NCI-H1105 treated with DMSO at 0.1 percent for 48 hours (cell line): Measurements from ENCODE around the gene CACNA1C.

Experiments
- DNase-seq: peaks from one replicate; lab custom pipeline; 2025; lab: John Stamatoyannopoulos, UW

CACNA1C gene

GRCh38 chr12:2646341-2646740 is 593.6 kb downstream of the CACNA1C start:
- no peak for DNase-seq

DNA sequence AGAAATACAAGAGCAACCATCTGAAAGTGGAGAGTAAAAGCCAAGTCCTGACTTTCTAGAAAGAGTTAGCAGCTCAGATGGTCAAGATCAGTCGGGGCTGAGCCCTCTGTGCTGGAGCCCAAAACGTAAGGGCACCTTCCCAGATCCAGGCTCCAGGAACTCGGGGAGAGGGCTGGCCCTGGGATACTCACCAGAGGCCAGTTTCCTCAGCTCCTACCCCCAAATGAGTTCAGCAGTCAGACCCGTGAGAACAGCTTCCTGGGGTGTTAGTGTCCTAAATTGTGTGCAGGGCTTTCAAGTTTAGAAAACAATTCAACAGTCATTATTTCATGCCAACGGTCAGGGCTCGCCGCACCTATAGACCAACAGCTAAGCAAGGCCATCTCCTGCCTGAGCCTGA is 594.4 kb downstream of the CACNA1C start:
- DNase-seq, result no peak

- DNase-seq, result no peak
These were observed 595.6 kb downstream of the CACNA1C start for GRCh38 chr12:2648406-2648805.

DNA sequence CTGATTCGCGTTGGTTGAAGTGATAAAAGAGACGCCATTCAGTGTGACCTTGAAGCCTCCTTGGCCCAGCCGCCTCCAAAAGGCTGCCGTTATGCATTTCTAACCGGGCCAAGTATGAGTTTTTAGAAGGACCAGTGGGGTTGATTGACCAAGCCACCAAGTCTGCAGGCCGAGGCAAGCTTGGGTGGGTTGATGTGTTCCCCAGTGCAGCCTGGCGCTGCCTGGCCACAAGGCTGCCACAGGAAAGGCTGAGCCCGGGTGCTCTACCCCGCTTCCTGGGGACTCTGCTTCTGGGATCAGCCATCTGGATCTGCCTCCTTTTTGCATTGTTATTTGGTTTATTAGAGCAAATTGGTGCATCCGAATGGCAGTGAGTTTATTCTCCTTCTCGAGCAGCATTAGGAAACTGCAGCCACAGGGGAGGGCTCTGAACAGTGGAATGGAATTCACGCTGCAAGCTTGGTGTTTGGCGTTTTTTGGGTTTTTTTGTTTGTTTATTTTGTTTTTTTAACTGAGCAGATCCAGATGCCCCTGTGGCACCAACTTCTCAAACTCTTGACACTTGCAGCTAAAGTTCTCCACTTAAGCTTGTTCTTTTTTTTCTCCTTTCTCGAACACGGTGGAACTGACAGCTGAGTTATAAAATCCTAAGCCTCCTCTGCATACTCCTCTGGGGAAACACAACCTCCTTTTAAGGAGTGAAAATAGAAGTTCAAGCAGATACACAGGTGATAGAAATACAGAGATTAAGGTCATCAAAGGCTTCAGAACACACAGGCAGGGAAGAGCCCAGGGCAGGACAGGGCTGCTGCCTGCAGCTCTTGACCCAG is 596.6 kb downstream of the CACNA1C start:
- no peak for DNase-seq

DNA sequence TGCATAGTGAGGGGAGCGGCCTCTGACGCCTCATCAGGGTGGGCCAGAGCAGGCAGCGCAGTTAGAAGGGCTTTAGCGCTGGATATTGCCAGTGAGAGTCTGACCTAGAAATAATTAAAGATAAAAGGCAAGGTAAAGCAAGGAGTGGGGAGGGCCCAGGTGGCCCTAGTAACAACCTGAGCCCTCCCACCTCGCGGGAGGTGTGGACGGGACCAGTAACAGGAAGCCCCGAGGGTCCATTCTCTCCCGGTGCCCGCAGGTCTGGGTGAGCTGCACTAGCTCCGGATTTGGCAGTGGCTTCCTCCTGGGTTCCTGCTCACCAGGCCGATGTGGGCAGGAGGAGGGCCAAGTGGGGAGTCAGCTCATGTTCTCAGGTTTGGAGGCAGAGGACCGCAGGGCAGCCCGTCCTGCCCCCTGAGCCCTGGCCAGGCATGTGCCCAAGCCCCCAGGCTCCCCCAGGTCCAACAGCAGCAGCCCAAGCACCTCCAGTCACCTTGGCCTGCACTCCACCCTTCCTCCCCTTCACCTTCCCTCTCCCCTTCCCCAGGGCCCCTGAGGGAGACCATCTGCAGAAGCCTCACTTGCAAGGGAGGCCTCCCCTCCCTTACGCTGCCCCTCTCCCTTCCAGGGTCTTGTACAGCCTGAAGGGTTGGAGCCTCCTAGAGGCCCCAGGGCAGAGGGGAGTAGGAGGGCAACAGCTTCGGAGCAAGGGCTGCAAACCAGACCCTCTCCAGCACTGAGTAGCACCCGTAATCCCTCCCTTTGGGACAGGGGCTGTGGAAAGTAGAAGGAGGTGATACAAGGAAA is 597.7 kb downstream of the CACNA1C start:
- no peak for DNase-seq

- no peak for DNase-seq
These were observed 598.5 kb downstream of the CACNA1C start for GRCh38 chr12:2651068-2651965.

- DNase-seq, result no peak
These were observed 599.2 kb downstream of the CACNA1C start for GRCh38 chr12:2652011-2652400.

DNA sequence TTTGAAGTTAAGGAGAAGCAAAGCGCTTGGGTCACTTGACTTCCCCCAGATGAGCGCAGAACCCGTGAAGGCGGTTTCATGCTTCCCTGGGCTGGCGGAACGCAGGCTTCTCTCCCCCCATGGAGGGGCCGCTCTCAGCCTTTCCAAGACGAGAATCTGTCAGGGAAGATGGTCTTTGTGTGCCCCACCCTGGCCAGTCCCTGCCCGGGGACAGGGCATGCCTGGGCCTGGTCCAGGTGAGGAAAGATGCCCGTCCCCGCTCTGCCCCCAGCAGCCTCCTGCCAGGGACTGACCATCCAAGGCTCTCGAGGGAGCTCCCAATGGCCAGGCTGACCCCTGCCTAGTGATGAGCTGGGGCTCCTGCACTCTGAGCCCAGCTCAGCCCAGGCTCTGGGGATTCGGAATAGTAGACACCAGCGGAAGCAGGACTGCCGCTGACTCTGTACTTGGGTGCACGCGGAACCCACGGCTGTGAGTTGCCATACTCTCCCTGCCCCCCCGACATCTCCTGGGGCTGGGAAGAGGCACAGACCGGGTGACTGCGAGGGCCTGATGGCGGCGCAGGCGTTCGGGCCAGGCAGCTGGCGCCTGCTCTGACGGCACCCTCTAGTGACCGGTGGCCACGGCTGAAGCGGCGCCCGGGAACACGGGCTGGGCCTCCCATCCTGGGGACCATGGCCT is 599.8 kb downstream of the CACNA1C start:
- no peak for DNase-seq

GRCh38 chr12:2653461-2653965 is 600.7 kb downstream of the CACNA1C start:
- DNase-seq, result no peak

- DNase-seq, result no peak
These were observed 601.5 kb downstream of the CACNA1C start for GRCh38 chr12:2654311-2654710.

DNA sequence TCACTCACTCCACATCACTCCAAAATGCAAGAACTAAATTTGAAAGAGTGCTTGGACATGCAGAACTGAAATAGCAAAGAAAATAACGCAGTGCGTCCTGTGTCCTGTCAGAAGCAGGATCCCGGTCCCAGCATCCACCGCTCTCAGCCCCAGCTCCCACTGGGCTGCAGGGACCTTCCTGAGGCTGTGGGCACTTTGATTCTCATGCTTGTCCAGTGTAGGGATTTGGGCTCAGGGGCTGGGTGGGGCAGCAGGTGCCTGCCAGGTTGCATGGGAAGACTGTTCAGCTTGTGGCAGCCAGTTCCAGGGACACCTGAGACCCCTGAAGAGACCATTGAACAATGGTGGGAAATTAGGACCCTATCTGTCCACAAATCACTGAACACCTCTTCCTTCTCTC is 602.0 kb downstream of the CACNA1C start:
- DNase-seq, result no peak

DNA sequence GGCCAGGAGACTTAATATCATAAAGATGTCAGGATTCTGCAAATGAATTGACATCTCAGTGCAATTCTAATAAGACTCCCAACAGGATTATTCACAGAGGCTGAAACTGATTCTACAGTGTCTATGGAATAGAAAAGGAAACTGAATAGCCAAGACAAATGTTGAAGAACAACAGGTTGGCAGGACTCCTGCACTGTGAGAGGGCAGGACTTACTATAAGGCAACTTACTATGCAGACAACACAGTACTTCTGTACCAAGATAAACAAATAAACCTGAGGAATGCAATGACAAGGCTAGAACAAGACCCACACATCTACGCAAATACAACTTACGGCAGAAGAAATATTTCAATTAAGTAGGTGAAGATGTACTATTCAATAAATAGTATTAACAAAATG is 609.7 kb downstream of the CACNA1C start:
- no peak for DNase-seq

DNA sequence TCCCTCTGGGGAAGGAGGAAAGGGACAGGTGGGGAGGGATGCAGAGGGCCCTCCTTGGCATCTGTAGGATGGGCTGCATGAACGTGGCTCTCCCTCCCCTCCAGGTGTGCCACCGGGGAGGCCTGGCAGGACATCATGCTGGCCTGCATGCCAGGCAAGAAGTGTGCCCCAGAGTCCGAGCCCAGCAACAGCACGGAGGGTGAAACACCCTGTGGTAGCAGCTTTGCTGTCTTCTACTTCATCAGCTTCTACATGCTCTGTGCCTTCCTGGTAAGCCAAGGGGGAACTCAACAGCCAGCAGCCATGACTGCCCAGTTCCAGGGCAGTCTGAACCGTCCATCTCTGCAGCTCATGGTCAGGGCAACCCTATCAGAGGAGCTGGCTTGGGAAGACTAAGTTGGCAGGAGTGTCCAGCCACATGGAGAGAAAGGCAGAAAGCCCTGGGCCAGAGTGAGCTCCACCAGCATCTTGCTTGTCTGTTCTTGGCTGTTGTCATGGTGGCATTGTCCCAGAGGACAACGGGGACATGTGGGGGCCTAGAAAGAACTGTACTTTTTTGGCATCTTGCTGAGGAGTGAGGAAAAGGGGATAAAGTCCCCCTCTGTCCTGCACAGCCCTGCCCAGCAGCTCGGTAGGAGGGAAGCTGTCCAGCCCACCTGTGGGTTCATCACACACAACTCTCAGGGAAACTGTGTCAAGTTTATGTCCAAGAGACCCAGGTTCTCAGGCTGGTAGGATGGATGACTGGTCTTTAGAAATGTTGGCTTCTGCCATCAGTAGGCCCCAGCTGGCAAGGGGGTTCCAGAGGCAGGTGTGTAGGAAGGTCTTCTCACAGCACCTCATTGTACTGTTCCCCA is 612.2 kb downstream of the CACNA1C start:
- no peak for DNase-seq

DNA sequence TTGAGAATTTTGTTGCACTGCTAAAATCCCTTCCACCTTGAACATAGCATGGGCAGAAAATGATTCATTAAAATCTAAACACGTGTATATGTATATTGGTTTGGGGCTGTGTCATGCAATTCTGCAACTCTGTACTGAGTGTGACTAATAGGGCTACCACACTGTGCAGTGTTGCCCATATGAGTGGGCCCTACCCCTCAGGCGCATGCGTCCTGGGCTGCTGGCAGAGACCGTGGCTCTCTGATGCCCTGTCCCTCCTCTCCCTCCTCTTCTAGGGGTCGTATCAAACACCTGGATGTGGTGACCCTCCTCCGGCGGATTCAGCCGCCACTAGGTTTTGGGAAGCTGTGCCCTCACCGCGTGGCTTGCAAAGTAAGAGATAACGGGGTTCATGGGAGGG is 613.6 kb downstream of the CACNA1C start:
- no peak for DNase-seq

DNA sequence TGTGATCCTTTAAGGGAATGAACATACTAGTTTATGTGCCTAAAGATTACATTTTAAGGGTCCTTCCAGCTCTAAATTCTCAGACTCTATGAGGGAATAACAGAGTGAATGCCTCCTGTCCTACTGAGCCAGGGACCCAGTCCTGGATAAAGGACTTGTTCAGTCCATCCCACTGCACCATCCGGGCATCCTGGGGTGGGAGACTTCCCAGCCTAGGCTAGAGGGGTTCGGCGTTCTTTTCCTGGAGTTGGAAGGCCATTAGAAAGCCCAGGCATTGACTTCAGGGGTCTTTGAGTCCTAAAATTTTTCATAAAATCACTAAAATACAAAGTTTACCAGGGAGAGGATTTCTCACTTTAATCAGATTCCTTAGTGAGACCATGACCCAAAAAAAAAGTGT is 614.1 kb downstream of the CACNA1C start:
- DNase-seq, result no peak

GRCh38 chr12:2667716-2668440 is 615.1 kb downstream of the CACNA1C start:
- no peak for DNase-seq

DNA sequence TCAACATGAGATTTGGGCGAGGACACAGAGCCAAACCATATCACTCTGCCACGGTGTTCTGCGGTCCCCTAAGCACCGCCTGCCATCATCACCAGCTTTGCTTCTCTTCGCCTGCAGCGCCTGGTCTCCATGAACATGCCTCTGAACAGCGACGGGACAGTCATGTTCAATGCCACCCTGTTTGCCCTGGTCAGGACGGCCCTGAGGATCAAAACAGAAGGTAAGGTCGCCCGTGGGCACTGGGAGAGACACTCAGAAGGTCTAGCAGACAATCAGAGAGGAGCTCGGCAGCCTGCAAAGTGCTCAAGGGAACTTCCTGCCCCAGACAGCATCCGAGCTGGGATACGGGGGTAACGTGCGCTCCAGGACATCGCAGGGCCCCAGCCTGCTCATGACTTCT is 616.0 kb downstream of the CACNA1C start:
- DNase-seq, result no peak

- DNase-seq, result no peak
These were observed 616.8 kb downstream of the CACNA1C start for GRCh38 chr12:2669560-2669959.

DNA sequence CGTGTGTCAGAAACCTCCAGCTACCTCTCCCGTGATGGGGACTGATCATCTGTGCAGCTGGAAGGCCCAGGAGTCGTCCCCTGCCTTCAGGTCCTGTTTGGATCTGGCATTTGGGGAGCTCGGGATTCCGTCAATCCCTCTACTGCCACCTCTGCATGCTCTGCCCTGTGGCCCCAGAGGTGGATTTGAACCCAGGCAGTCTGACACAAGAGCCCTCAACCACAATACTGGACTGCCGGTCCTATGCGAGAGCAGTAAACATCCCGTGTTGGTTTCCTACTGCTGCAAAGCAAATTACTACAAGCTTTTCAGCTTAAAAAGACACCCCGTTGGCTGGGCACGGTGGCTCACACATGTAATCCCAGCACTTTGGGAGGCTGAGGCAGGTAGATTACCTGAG is 620.1 kb downstream of the CACNA1C start:
- no peak for DNase-seq
